Activated CD8-positive, alpha-beta memory T cell treated with anti-CD3 and anti-CD28 coated beads, Interleukin-2, amount 50 U/mL, for 24 hours (primary cell): ENCODE results near the gene HAND2.

Experiments used
- DNase-seq: peaks from one replicate; pipeline ENCODE4 v3.0.0-alpha.2; 2020; ENCODE audit errors: extremely low read depth

The HAND2 gene

GRCh38 chr4:173535957-173536356, 5.9 kb upstream of the HAND2 start:
- DNase-seq = no peak

GRCh38 chr4:173535165-173535902, 5.3 kb upstream of the HAND2 start:
- no peak for DNase-seq

GRCh38 chr4:173534434-173534833, 4.4 kb upstream of the HAND2 start:
- no peak for DNase-seq

GRCh38 chr4:173532725-173533511, 2.9 kb upstream of the HAND2 start:
- no peak for DNase-seq

GRCh38 chr4:173531086-173531965, 1.3 kb upstream of the HAND2 start:
- no peak for DNase-seq

- DNase-seq = no peak
Measured at GRCh38 chr4:173530326-173531085, 477 bp upstream of the HAND2 start.

GRCh38 chr4:173528378-173529321, 1.4 kb downstream of the HAND2 start:
- no peak for DNase-seq

- DNase-seq = no peak
Measured at GRCh38 chr4:173527103-173527891, 2.7 kb downstream of the HAND2 start.

GRCh38 chr4:173526724-173527102, 3.3 kb downstream of the HAND2 start:
- no peak for DNase-seq

GRCh38 chr4:173526027-173526482, 4.0 kb downstream of the HAND2 start:
- no peak for DNase-seq

GRCh38 chr4:173525118-173526011, 4.7 kb downstream of the HAND2 start:
- no peak for DNase-seq

- DNase-seq = no peak
Measured at GRCh38 chr4:173524218-173525117, 5.6 kb downstream of the HAND2 start.

GRCh38 chr4:173522951-173523395, 7.1 kb downstream of the HAND2 start:
- DNase-seq = no peak

- DNase-seq = no peak
Measured at GRCh38 chr4:173522160-173522950, 7.7 kb downstream of the HAND2 start.

GRCh38 chr4:173521467-173522159, 8.4 kb downstream of the HAND2 start:
- DNase-seq = no peak
